Measurements from ENCODE around the gene EPM2A. TPM values are rescaled to one million over a fixed set of nuclear protein-coding genes. Genes with fewer than 3 reads are reported as not detected.

Gene EPM2A
- total and polyA plus RNA-seq, 2 donors (not counting 3 experiments of a cell fraction or from before 2014, with no cell fraction given), result 3.1 to 4.8 TPM

GRCh38 chr6:145733810-145734209 lies 1.5 kb downstream of the EPM2A start:
- Histone ChIP-seq H3K9me1 (replicated peaks; ENCODE audit: control insufficient read depth, extremely low read depth, insufficient read depth, low read length) (no peaks in the 10 kb centered on the region), H3K9ac (replicated peaks; ENCODE audit: extremely low read depth, insufficient read depth, low read length) (peak overlapping the region; percentile 97), H3K27me3 (ENCODE audit: control insufficient read depth in 2 of 2, insufficient read depth in 2 of 2, low read length in 2 of 2) (no peaks in the 10 kb centered on the region), H3K4me1 (ENCODE audit: control insufficient read depth, extremely low read depth, insufficient read depth, low read length) (peaks cover 18% of the 10 kb centered on the region), H3K9me3 (replicated peaks; ENCODE audit: control insufficient read depth, insufficient read depth, low read length) (no peaks in the 10 kb centered on the region), H4K20me1 (replicated peaks; ENCODE audit: control insufficient read depth, extremely low read depth, insufficient read depth, low read length) (no peaks in the 10 kb centered on the region), H3K27ac (ENCODE audit: insufficient read depth, low read depth, low read length) (peak overlapping the region; percentile 87), H2AFZ (ENCODE audit: low read depth, low read length) (peak overlapping the region; percentile 59), H3K36me3 (ENCODE audit: control insufficient read depth in 2 of 2, extremely low read depth in 1 of 2, insufficient read depth in 2 of 2, low read length in 2 of 2) (no peaks in the 10 kb centered on the region), H3K4me3 (replicated peaks in 1 of 3; ENCODE audit: insufficient read depth in 1 of 3, low read depth in 1 of 3, low read length in 3 of 3) (peak overlapping the region in 1 of 3 experiments; percentile 51), H3K79me2 (ENCODE audit: control insufficient read depth, insufficient read depth, low read length) (no peaks in the 10 kb centered on the region), H3K4me2 (ENCODE audit: insufficient read depth, low read length) (peak overlapping the region; percentile 57)
- dilution Hi-C loops (cut with MboI; ENCODE audit: extremely low pct_ligation_motif_present, low sequenced_read_pairs) (no loop called here), intact Hi-C loops (cut with micrococcal nuclease) (loop anchor here (1.0 to 10.0 kb wide), 4 partner anchors 29 to 811 kb away; partner anchors contain the start of gene RAB32)
- no peak for DNase-seq (ENCODE audit: low read depth, low spot score)
- no TSS peak for BruUV-seq (replicated peaks)
- TF ChIP-seq POLR2A (IDR thresholded peaks at IDR 0.05; ENCODE audit: low read depth, low read length) (no peak), CTCF (IDR thresholded peaks at IDR 0.05; ENCODE audit: extremely low read depth in 1 of 2, insufficient read depth in 1 of 2, low read depth in 1 of 2, low read length in 2 of 2) (no peak), MYC (IDR thresholded peaks at IDR 0.05; ENCODE audit: low read depth, low read length) (no peak), JUN (IDR thresholded peaks at IDR 0.05; ENCODE audit: borderline replicate concordance, insufficient read depth, insufficient read length, low read depth) (no peak), POLR2AphosphoS5 (IDR thresholded peaks at IDR 0.05; ENCODE audit: insufficient read depth, low read depth, low read length) (no peak), EZH2 (IDR thresholded peaks at IDR 0.05; ENCODE audit: borderline replicate concordance, low read depth, low read length, severe bottlenecking) (no peak), MAX (IDR thresholded peaks at IDR 0.05; ENCODE audit: insufficient read depth, insufficient read length) (no peak), FOS (IDR thresholded peaks at IDR 0.05; ENCODE audit: borderline replicate concordance, insufficient read depth, low read length) (no peak), GATA2 (IDR thresholded peaks at IDR 0.05; ENCODE audit: insufficient read depth, insufficient read length, low read depth, low read length) (no peak)
- CTCF ChIA-PET, result interaction anchor here (1.0 to 2.5 kb wide), 4 partner anchors 12 to 154 kb away, joined by 3 to 9 read pairs (median 6); no protein-coding TSS in a partner anchor
- POLR2A ChIA-PET, result interaction anchor here (0.9 kb wide), 1 partner anchor 81 kb away, joined by 3 read pairs; the partner anchor contains the start of gene FBXO30
- FAIRE-seq, result peak; percentile 65
